HG02884 (cell line): Measurements from ENCODE around the gene TPD52L2.

Experiments used
- ATAC-seq: cut with Tn5 transposase; IDR thresholded peaks from one replicate; pipeline ENCODE4 v1.9.1; 2021; ENCODE audit warnings: mild to moderate bottlenecking, moderate library complexity; ENCODE audit not compliant: unreplicated experiment

The TPD52L2 gene

DNA sequence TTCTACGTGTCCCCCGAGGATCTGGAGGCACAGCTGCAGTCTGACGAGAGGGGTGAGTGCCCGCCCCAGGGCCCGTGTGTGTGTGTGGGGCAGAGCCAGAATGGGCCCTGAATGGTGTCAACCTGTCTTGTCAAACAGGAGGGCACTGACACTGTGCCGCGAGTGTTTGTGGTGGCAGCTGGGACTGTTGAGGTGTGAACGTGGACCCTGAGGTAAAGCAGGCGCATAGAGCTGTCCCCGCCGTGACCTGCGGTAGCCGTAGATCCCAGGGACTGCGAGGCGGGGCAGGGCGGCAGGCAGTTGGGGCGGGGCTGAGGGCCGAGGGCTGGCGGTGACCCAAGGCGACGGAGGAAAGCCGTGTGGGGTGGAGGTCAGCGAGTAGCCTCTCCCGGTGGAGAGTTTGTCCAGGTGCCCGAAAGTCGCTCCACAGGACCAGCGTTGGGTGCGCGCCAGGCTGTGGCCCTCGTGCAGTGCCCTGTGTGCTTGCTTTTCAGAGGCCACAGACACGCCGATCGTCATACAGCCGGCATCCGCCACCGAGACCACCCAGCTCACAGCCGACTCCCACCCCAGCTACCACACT, 66.0 kb downstream of the TPD52L2 start:
- ATAC-seq, result no peak

DNA sequence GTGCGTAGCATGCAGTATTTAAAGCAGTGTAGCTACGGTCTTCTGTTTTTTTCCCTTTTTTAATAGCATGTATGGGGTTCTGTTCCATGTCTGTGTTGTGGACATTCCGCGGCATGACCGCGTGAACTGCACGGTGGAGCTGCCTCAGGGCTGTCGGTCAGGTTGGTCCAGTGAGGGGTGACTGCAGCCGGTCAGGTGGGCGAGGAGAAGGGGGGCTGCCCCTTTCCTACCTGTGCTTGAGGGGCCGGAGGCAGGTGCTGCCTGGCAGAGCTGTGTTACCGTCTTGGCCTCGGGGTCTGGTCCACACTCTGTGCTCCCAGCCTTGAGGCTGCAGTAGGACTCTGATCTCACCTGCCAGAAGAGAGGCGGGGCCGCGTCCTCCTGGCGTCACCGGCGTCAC, 66.7 kb downstream of the TPD52L2 start:
- no peak for ATAC-seq

DNA sequence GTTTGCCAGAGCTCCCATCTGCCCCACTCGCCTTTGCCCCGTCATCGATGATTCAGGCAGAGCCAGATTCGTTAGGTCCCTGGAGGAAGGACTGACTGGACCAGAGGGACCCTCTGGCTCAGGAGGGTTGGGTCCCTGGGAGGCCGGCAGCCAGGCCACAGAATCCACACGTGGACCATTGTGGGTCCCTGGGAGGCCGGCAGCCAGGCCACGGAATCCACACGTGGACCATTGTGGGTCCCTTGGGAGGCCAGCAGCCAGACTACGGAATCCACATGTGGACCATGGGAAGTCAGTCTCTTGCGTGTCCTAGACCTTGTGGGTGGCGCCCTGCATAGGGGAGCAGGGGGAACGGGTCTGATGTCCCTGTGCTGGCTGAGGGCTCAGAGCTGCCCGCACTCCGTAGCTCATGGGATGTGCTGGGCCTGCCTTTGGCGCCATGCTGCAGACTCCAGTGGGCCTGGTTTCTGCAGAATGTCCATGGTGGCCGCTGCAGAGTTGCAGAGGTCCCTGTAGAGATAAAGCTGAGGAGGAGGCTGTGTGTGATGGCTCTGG, 67.6 kb downstream of the TPD52L2 start:
- no peak for ATAC-seq

DNA sequence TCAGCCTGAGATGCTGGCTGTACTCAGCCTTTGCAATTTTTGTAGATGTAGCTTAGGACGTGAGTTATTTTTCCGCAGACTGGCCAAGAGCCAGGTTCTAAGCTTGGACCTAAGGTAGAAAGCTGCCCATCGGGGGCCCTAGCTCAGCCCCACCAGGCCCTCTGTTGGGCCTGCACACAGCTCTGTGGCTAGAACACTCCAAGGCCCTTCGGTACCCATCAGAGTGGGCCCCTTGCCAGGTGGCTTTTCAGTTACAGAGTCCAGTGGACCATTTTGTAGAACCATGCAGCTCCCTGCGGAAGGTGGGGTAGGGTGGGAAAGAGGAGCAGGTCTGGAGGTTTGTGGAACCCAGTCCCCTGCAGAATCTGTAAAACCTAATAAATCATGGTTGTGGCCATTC, 68.6 kb downstream of the TPD52L2 start:
- no peak for ATAC-seq

DNA sequence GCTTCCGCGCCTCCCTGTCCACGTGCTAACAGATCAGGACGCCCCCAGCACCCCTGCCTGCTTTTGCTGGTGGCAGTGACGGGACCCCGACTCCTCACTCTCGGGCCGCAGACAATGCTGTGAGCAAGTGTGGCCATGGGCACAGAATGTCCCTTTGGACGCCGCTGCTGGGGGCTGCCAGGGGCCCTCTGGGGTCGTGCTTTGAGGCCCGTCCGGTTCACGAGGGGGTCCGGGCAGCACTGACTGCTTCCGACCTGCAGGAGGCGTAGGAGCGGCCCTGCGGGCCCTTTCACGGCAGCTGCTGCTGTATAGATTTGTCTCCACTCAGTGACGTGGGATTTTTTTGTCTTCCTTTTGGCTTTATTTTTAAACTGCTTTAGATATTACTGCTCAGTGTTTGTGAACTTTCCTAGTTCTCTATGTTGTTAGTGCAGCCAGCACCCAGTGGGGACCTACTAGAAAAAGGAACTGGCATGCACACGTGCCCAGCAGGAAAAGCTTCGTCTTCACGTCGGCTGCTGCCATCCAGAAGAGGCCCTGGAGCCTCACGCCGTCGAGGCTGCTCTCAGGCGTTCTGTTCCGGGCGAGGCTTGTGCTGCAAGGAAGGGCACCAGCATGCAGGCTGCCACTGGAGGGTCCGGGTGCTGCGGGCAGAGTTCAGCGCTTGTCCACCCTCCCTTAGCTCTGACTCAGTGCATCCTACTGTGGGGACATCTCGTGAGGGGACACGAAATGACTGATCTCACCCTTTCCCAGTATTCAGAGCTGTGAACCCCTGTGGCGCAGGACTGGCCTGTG, 69.4 kb downstream of the TPD52L2 start:
- no peak for ATAC-seq

DNA sequence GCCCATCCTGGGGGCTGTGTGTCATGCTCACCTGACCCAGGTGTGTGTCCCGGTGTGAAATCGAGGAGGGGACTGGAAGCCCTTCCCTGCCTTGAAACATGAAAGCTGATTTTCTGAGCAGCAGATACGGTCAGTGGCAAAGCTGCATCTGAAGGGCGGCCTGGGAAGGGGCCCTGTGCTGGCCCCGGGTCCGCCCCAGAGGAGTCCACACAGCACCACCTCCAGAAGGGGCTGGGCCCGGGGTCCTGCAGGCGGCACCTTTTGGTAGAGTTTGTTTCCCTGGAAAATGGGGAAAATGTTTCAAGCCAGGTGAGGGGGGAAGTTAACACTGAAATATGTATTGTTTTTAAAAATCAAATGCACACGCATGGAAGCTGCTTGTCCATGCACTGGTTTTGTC, 70.4 kb downstream of the TPD52L2 start:
- ATAC-seq, result no peak

DNA sequence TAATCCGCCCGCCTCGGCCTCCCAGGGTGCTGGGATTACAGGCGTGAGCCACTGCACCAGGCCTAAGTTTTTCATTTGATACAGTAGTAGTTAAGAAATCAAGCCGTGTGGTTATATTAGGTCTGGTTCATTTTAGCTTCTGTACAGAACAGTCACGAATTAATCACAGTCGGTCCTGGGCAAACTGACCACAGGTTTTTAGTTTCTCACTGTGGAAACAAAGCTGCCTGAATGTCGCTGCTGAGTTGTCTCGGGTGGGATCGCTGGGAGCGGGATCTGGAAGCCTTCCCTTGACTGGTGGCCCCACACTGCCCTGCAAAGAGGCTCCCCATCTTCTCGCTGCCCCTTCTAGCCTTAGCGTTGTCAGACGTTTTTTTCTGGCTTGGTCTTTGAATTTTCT, 72.5 kb downstream of the TPD52L2 start:
- ATAC-seq, result no peak

DNA sequence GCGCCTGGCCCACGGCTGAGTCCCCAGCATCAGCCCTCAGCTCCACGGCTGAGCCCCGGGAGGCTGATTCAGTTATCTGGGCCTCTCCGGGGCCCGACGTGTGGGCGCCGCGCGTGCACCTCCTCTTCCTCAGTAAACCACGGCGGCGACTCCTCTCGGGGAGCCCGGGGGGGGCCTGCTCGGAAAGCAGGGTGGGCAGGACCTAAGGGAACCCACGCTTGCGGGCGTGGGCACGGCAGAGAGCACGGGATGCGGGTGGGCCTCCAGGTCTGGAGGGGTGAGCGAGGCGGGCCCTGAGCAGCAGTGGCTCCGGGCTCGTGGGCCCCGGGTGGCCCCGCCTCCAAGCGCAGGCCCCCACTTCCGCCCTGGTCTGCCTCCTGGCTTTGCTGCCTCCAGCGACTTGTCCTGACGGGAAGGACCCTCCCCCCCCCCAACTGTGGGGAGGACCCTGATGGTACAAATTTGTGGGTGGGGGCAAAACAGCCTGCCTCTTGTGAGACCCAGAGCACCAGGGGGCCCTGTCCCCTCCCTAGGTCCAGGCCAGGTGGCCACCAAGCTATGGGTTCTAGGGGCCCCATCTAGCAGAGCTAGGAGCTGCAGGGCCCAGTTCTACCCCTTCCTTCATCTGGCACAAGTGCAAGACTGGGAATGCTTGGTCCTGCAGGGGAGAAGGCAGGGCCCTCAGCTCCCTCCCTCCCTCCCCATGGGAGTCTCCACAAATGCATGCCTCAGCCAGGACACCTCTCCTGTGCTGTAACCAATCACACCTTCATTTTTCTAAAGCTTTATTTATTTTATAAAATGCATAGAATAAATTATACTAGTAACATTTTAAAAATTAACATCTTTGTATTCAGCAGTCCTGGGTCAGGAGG, 74.2 kb downstream of the TPD52L2 start:
- no peak for ATAC-seq

DNA sequence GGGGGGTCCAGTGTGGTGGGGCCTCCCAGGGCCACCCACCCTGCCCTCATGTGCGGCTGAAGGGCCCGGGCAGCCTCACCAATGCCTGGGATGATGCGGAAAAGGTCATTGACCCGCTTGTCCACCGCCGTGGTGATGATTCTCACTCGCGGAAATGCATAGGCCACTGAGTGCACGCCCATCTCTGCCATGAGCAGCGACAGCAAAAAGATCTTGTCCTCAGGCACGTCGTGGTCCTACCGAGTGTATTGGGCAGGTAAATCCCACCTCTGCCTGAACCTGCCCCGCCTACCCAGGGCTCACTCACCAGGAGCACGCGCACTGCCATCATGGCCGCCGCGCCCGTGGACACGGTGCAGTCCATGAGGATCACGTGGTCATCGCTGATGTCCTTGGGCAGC, 75.0 kb downstream of the TPD52L2 start:
- no peak for ATAC-seq

DNA sequence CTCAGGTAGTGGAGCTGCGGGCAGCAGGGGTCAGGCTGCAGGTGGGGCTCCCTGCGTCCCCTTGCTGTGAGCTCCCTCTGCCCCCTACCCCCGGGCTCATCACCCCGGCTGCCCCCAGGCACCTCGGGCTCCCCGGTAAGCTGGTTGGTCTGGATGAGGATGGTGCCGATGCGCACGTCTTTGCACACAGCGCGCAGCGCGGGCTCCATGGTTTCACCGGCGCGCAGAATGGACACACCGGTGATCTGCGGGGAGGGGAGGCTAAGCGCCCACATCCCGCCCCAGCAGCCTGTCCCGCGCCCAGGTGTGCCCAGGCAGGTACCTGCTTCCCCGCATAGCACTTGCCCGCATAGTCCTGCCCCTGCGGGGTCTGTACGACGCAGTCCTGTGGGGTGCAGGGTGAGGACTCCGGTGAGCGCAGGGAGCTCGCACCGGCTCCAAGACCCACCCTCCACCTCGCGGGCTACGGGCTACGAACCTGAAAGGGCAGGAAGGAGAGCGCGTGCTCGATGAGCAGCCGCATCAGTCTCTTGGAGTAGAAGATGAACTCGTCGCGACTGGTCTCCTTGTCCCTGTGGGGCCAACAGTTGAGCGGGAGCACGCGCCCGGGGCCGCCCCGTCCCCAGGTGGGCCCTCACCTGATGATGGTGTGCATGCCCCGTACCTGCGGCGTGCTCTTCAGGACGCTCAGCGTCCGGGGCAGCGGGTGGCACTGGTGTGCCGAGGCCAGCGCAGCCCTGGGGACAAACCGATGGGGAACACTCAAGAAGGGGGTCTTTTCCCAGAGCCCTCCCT, 75.6 kb downstream of the TPD52L2 start:
- no peak for ATAC-seq
